Right ventricle myocardium inferior (tissue), 1 donor: Measurements from ENCODE around the gene MEGF9. TPM values are rescaled to one million over a fixed set of nuclear protein-coding genes. Genes with fewer than 3 reads are reported as not detected.
"Not testable (repeated sequence)": the region's sequence is repeated elsewhere in the genome, so short reads cannot be mapped to it uniquely, and the experiment has no call there.

Experiments used
- ATAC-seq: fragments of 200-7000 bp; cut with Tn5 transposase; one replicate; pipeline ENCODE4 v1.9.1; 2020; ENCODE audit warnings: mild to moderate bottlenecking, moderate library complexity
- DNase-seq: peaks from one replicate; pipeline ENCODE4 v3.0.0; 2021; ENCODE audit errors: missing footprints
- intact Hi-C: fragments of 100-400 bp; cut with DNase I; formaldehyde crosslinking; loops from one replicate; pipeline ENCODE4 v1.11.0; 2022
- total RNA-seq: library from RNA; stranded (reverse); fragmentation: NEBNext Ultra II Directional; extraction: Animal tissue kit (Norgen Biotek cat#: 25700); gene quantifications from one replicate; pipeline ENCODE4 v1.2.1, GENCODE V29; 2021
- donor health status: DM: no; HTN: yes; CAD: no; lungs with severe emphysema.

Gene MEGF9
- total RNA-seq, 1 donor from 2014 or later: 25.2 TPM

DNA sequence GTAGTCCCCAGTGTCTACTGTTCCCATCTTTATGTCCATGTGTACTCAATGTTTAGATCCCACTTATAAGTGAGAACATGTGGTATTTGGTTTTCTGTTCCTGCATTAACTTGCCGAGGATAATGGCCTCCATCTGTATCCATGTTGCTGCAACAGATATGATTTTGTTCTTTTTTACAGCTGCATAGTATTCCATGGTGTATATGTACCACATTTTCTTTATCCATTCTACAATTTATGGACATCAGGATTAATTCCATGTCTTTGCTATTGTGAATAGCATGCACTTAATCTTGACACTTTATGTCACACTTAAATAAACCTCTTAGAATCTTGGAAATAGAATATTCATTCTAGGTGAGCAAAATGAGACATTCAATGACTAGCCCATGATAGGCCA, 73.4 kb downstream of the MEGF9 start:
- ATAC-seq, DNase-seq, intact Hi-C loops: not testable (repeated sequence)

DNA sequence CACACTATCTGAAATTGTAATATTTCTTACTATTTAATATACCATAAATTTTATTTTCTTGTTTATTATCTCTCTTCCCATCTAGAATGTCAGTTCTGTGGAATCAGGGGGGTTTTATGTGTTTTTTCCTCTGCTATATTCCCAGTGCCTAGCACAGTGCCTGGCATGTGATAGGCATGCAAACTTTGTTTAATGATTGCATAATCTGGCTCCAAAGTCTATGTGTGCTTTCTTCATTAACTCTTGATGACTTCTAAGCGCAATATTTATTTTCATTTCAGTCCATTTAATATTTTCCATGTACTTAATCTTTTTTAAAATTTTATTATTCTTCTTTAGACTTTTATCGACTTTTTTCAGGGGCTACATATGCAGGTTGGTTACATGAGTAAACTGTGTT, 73.9 kb downstream of the MEGF9 start:
- no peak for ATAC-seq
- DNase-seq: no peak
- intact Hi-C loops: no loop called here

DNA sequence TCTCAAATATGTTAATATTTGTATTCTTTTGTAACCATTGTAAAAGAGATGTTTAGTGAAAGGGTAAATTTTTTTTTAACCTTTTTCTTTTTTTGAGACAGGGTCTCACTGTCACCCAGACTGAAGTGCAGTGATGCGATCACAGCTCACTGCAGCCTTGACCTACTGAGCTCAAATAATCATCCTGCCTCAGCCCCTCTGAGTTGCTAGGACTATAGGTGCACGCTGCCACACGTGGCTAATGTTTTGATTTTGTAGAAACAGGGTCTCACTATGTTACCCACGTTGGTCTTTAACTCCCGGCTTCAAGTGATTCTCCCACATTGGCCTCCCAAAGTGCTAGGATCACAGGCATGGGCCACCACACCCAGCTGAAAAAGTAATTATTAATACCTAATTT, 76.4 kb downstream of the MEGF9 start:
- intact Hi-C loops: no loop called here

DNA sequence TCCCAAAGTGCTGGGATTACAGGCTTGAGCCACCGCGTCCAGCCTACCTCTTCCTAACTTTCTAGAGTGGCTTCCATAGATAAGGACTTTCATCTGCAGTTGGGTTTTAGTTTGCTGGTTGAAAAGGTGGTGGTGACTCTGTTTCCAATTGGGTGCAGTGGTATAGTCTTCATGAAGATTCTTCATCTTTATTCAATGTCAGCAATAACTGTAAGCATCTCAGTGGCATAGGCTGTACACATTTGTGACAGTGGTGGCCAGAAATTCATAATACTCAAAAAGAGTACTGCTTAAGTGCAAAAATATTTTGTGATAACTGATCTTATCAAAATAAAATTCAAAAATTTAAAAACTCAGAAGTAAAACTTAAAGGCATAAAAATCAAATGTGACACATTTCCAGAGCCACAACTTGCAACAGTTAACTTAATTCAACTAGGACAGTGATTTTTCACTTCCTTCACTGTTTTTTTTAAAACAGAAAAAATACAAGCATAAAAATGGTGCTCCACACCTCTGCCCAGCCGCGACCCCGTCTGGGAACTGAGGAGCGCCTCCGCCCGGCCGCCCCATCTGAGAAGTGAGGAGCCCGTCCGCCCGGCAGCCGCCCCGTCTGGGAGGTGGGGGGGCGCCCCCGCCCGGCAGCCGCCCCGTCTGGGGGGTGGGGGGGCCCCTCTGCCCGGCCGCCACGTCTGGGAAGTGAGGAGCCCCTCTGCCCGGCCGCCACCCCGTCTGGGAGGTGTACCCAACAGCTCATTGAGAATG, 77.9 kb downstream of the MEGF9 start:
- intact Hi-C loops: no loop called here
- ATAC-seq (no peak), DNase-seq (no peak)

More for the DNA sequence above, 76.4 kb downstream of the MEGF9 start:
- DNase-seq: no peak
- no peak for ATAC-seq

DNA sequence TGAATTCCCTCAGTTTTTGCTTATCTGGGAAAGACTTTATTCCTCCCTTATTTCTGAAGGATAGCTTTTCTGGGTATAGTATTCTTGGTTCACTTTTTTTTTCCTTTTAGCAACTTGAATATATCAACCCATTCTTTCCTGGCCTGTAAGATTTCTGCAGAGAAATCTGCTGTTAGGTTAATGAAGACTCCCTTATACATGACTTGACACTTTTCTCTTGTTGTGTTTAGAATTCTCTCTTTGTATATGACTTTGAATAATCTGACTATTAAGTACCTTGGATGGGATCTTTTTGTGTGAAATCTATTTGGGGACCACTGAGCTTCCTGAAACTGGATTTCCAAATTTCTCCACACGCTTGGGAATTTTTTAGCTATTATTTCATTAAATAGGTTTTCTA, 79.3 kb downstream of the MEGF9 start:
- ATAC-seq (no peak), DNase-seq (no peak)
- intact Hi-C loops: no loop called here

DNA sequence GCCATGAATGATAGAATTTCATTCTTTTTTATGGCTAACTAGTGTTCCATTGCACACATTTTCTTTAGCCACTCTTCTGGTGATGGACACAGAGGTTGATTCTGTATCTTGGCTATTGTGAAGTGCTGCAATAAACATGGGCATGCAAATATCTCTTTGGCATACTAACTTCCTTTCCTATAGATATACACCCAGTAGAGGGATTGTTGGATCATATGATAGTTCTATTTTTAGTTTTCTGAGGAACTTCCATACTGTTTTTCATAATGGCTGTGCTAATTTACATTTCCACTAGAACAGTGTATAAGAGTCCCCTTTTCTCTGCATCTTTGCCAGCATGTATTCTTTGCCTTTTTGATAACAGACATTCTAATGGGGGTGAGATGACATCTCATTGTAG, 83.9 kb downstream of the MEGF9 start:
- intact Hi-C loops: no loop called here
- ATAC-seq: no peak
- DNase-seq: no peak

DNA sequence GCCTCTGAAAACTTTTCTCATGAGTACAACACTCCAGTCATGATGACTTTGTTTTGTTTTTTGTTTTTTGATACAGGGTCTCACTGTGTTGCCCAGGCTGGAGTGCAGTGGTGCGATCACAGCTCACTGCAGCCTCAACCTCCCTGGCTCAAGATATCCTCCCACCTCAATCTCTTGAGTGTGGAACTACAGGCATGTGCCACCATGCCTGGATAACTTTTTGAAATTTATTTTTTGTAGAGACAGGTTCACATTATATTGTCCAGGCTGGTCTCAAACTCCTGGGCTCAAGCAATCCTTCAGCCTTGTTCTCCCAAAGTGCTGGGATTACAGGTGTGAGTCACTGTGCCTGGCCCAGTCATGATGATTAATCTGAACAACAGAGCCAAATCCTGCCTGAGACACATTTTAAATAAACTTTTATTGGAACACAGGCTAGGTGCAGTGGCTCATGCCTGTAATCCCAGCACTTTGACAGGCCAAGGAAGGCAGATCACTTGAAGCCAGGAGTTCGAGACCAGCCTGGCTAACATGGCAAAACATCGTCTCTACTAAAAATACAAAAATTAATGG, 85.3 kb downstream of the MEGF9 start:
- intact Hi-C loops, ATAC-seq, DNase-seq: not testable (repeated sequence)

DNA sequence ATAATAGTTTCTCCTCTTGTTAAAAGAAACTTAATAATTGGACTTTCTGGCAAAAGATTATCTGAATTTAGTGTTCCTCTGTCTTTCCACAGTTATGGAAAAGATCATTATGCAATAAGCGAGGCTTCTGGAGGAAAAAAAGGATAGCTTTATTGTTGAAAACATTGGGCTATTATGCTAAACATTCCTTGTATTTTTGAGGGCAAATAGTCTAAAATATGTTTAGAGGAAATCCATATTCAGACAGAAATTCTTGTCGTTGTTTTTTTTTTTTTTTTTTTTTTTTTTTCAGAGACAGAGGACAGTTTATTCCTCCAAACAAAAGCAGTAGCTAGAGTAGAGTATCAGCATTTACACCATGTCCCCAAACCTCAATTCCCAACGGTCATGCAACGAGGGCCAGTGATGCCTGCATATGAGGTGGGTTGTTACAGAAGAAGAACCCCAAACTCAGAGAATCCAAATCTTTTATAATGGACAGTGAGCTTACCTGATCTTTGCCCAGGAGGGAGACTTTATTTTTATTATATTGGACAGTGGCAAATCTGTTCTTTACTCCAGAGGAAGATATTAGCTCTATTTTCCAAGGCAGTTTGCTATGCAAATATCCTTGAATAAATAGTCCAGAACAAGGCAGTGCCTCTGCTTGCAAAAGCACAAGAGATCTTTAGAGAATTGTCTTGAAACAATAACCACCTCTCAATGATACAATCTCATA, 85.9 kb downstream of the MEGF9 start:
- no peak for ATAC-seq

DNA sequence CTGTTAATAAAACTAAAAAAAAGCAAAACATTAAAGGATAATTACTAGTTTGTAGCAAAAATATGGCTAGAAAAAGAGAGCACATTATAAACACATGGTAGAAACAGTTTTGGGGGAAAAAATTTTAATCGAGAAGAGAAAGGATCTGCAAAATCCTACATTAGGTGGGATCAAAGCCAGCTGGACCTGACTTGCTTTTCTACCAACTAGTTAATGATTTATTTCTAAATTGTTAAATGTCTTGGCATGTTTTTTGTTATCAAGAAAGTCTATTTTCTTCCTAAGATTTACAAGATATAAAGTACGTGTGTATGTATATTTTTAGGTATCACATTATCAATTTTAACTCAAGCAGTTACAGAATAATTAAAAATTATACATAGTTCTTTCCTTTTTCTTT, 87.2 kb downstream of the MEGF9 start:
- ATAC-seq: no peak
- DNase-seq: no peak
- intact Hi-C loops: no loop called here

More for the DNA sequence above, 85.9 kb downstream of the MEGF9 start:
- DNase-seq: no peak
- intact Hi-C loops: no loop called here

DNA sequence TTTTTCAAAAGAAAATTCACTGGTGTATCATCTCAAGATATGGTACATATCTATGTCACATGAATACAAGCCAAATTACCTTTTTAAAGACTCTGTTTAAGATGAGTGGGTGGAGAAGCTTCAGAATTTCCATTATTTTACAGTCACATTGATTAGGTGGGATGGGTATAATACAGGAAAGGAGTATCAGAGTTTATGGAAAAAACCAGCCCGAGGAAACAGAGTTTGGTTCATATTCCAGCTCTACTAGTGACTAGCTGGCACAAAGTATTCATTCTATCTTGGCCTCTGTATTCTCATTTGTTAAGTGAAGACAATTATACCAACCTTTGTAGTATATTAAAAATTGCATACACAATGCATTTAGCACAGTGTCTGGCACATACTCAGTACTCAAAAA, 87.8 kb downstream of the MEGF9 start:
- DNase-seq: no peak
- ATAC-seq: no peak
- intact Hi-C loops: no loop called here

DNA sequence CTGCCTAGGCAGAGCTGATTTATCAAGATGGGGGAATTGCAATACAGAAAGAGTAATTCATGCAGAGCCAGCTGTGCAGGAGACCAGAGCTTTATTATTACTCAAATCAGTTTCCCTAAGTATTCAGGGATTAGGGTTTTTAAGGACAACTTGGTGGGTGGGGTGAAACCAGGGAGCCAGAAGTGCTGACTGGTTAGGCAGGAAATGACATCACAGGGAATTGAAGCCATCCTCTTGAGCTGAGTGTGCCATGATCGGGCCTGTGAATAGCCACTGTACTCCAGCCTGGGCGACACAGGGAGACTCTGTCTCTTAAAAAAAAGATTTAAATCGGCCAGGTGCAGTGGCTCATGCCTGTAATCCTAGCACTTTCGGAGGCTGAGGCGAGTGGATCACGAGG, 89.0 kb downstream of the MEGF9 start:
- DNase-seq (no peak), ATAC-seq (no peak)
- intact Hi-C loops: no loop called here

DNA sequence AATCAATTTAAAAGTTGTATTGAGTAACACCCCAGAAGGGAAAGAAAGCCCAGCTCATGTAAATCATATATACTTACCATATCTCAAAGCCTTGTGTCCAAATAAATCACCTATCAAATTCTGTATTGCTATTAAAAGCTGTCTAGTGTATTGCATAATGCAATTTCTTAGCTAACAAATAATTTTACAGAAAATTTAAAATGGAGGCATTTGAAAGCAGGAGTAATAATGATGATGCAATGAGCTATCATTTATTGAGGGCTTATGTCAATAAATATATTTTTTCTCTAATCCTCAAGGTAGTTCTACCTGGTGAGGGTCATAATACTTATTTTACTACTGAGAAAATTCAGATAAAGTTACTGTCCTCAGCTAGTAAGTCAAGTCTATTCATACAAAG, 91.5 kb downstream of the MEGF9 start:
- ATAC-seq (no peak), DNase-seq (no peak)
- intact Hi-C loops: loop anchor here (5.0 kb wide), 2 partner anchors 90 to 315 kb away; partner anchors contain the start of gene MEGF9

DNA sequence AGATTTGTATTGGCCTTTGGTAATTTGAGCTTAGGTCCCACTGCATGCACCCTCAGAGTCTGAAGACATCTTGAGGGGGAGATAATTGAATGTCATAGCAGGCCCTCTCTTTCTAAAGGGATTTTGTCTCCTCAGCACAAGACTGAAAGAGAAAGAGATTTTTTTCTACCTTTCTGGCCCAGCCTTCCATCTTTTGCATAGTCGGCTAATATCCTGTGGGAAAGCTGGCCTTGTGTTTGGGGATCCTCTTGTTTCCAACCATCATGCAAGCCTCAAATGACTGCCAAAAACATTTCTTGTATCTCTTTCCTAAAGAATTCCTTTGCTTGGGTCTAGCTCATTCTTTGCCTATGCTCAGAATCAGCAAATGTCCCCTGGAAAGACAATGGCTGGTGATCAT, 92.3 kb downstream of the MEGF9 start:
- no peak for ATAC-seq
- intact Hi-C loops: loop anchor here (5.0 kb wide), 2 partner anchors 90 to 315 kb away; partner anchors contain the start of gene MEGF9
- no peak for DNase-seq

DNA sequence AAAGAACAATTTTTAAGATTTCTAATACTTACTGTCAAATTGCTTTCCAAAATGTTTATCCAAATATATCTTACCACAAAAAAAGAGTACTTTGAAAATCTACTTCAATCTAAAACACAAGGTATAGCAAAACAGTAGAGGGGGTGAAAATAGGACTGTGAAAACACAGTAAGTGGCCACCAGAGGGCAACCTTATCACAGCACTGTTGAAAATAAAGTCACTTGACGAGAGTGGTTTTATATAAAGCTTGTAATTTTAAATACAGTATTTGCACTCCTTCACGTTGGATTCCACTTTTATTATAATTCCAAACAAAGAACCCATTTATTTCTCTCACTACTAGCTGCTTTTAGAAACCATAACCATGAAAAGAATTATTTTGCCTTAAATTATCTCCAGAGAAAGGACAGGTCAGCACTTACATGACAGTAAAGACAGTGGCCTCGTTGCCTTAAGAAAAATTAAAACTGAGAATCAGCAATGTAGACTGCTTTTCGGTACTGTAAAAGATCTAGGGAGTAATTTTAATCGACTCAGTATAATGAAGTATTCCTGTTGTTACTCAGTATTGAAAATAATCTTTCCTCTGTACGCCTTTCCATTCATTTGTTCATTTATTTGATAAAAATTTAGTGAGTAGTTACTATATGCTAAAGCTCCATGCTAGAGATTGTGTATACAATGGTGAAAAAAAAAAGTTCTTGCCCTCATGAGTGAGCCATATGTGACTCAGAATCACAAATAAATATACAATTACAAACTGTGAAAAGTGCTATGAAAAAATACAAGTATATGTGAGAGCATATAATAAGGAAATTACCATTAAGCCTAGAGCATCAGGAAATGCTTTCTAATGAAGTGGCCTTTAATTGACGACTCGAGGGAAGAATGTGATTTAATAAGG, 94.3 kb downstream of the MEGF9 start:
- ATAC-seq (peak; percentile 84), DNase-seq (no peak)
- intact Hi-C loops: loop anchor here (5.0 to 10.0 kb wide), 3 partner anchors 92 to 317 kb away; partner anchors contain the start of gene MEGF9

DNA sequence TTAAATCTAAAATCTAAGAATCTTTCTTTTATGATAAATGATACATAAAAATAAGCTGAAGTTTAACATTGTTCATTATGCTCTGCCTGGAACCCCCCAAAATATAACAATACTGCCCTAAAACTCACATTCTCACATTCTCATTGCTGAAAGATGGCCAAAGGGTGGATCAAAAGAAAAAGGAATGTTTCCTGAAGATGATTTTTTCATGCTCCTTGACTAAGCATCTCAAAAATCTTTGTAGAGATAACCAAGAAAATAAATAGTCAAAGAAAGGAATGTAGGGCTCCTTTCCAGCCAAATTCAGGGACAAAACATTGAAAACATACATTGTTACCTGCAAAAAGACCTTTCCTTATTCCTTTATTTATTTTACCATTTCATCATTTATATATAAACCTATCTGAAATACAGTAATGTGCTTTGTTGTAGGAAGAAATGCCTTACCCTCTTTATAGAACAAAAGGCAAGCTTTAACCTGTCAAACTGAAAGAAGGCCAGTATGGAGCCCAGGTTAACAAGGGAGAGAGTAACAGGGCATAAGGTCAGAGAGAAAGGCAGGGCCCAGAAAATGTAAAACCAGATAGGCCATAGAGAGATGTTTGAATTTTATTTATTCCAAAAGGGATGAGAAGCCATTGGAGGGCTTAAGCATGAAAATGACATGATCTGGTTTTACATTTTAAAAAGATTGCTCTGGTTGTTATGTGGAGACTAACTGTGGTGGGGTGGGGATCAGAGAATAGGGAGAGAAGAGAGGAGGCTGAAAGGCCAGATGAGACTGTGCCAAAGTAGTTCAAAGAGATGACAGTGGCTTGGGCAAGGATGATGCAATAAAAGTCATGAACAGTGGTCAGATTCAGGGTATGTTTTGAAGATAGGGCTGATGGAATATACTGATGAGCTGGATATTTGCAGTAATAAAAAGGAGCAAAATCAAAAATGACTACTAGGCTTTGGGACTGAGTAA, 97.0 kb downstream of the MEGF9 start:
- intact Hi-C loops: loop anchor here (10.0 kb wide), 1 partner anchor 118 kb away; no protein-coding TSS in a partner anchor
- ATAC-seq: no peak
- no peak for DNase-seq

DNA sequence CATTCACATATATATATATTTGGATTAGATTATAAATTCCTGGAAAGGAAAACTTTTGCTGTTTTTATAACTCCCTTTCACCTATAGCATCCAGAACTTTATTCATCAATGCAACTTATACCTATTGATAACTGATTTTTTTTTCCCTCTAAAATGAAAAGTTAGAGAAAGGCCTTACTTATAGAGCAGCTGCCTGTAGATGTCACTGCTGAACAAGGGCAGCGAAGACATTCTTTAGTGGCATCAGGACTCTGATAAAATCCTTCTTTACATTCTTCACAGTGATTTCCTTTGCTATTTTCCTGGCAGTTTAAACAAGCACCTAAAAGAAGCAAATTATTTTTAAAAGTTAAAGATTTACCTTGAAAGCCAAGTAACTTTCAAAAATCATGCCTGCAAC, 102.1 kb downstream of the MEGF9 start:
- intact Hi-C loops: loop anchor here (10.0 kb wide), 1 partner anchor 123 kb away; no protein-coding TSS in a partner anchor
- DNase-seq: no peak
- ATAC-seq: no peak

DNA sequence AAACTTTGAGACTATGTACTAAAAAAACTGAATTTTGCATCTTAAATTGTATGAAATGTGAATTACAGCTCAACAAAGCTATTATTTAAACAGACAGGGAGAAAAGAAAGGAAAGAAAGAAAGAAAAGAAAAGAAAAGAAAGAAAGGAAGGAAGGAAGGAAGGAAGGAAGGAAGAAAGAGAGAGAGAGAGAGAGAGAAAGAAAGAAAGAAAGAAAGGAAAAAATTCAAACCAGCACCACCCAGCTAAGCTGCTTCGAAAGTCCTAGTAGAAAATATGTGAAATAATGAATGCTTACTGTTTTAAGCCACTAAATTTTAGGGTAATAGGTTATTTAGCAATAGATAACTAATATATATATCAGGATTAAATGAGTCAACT, 102.6 kb downstream of the MEGF9 start:
- ATAC-seq (no peak), DNase-seq (no peak)
- intact Hi-C loops: loop anchor here (10.0 kb wide), 1 partner anchor 123 kb away; no protein-coding TSS in a partner anchor
